CD4-positive, alpha-beta T cell treated with Interleukin-10 for 1 hour (primary cell): Measurements from ENCODE around the gene OST4.
A peak's percentile ranks its signal among the peaks of the same experiment; 100 is the strongest.
"Not testable (repeated sequence)": the region's sequence is repeated elsewhere in the genome, so short reads cannot be mapped to it uniquely, and the experiment has no call there.

Experiments used
- DNase-seq: peaks from one replicate; pipeline ENCODE4 v3.0.0-alpha.2; 2020

Gene OST4

GRCh38 chr2:27071277-27071989 lies at the start of gene OST4:
OST4 (minus strand) TSS chr2:27071654.
- peak; percentile 91 for DNase-seq

- not testable (repeated sequence) for DNase-seq
These were observed 47.8 kb upstream of the OST4 start for GRCh38 chr2:27119330-27119670.

- peak; percentile 17 for DNase-seq
These were observed 47.3 kb upstream of the OST4 start, which contains the start of gene CGREF1 for GRCh38 chr2:27118525-27119329. CGREF1 (minus strand) TSS chr2:27119128; CDS start chr2:27104366, 14,762 bp downstream.

- DNase-seq: no peak
These were observed 46.6 kb upstream of the OST4 start for GRCh38 chr2:27117995-27118524.

GRCh38 chr2:27115519-27115918 lies 44.1 kb upstream of the OST4 start:
- no peak for DNase-seq

GRCh38 chr2:27111392-27112078 lies 40.1 kb upstream of the OST4 start:
- not testable (repeated sequence) for DNase-seq

GRCh38 chr2:27110603-27111352 lies 39.3 kb upstream of the OST4 start:
- not testable (repeated sequence) for DNase-seq

GRCh38 chr2:27109083-27109482 lies 37.6 kb upstream of the OST4 start:
- DNase-seq: no peak

GRCh38 chr2:27108221-27108620 lies 36.8 kb upstream of the OST4 start:
- DNase-seq: no peak

GRCh38 chr2:27105981-27106380 lies 34.5 kb upstream of the OST4 start:
- DNase-seq: no peak

- no peak for DNase-seq
These were observed 30.9 kb upstream of the OST4 start for GRCh38 chr2:27102329-27102728.

GRCh38 chr2:27100036-27100435 lies 28.6 kb upstream of the OST4 start:
- DNase-seq: no peak

GRCh38 chr2:27099334-27099955 lies 28.0 kb upstream of the OST4 start:
- no peak for DNase-seq

GRCh38 chr2:27097341-27097740 lies 25.9 kb upstream of the OST4 start:
- no peak for DNase-seq

- DNase-seq: no peak
These were observed 25.4 kb upstream of the OST4 start for GRCh38 chr2:27096748-27097297.

GRCh38 chr2:27095745-27096651 lies 24.5 kb upstream of the OST4 start:
- peak; percentile 61 for DNase-seq

- DNase-seq: no peak
These were observed 23.9 kb upstream of the OST4 start for GRCh38 chr2:27095427-27095744.

GRCh38 chr2:27094353-27094984 lies 23.0 kb upstream of the OST4 start:
- DNase-seq: no peak

GRCh38 chr2:27093430-27094352 lies 22.2 kb upstream of the OST4 start:
- DNase-seq: no peak
